ENCODE measurements around the gene GAGE13. TPM values are rescaled to one million over a fixed set of nuclear protein-coding genes. Genes with fewer than 3 reads are reported as not detected.
"Not testable (repeated sequence)": the region's sequence is repeated elsewhere in the genome, so short reads cannot be mapped to it uniquely, and the experiment has no call there.

GAGE13 gene
- total and polyA plus RNA-seq, 2 of the 8 experiments (the other 6 are each of a cell fraction or from before 2014, with no cell fraction given): not detected

- H2AK5ac ChIP-seq (ENCODE audit: low read depth, low read length); H4K20me1 ChIP-seq (replicated peaks in 1 of 2; ENCODE audit: control insufficient read depth in 1 of 2, insufficient read depth in 2 of 2, low read length in 2 of 2); H3K79me2 ChIP-seq (ENCODE audit: control insufficient read depth in 1 of 2, insufficient read depth in 2 of 2, low read length in 2 of 2); H3K27ac ChIP-seq (ENCODE audit: low read depth, low read length); H3K27me3 ChIP-seq (replicated peaks in 1 of 4; ENCODE audit: control insufficient read depth in 3 of 4, extremely low read depth in 1 of 4, insufficient read depth in 3 of 4, low read length in 3 of 4); H3K9me3 ChIP-seq (ENCODE audit: insufficient read depth in 2 of 2, low read depth in 1 of 2, low read length in 1 of 2); H3K14ac ChIP-seq (ENCODE audit: insufficient read length); H4K5ac ChIP-seq (ENCODE audit: insufficient read length, low read depth, low read length); H3K36me3 ChIP-seq (ENCODE audit: control insufficient read depth in 2 of 4, insufficient read depth in 4 of 4, low read length in 3 of 4); H3K79me1 ChIP-seq (ENCODE audit: low read depth, low read length); H3K4me2 ChIP-seq (ENCODE audit: insufficient read depth in 1 of 2, low read depth in 2 of 2, low read length in 2 of 2); H2AFZ ChIP-seq (ENCODE audit: low read length); FAIRE-seq; POLR2A ChIA-PET (ENCODE audit: partially characterized antibody); H3K56ac ChIP-seq (replicated peaks; ENCODE audit: insufficient read length, low read depth, low read length); H3K23me2 ChIP-seq (ENCODE audit: low read depth, low read length); H2BK12ac ChIP-seq (ENCODE audit: low read depth, low read length); H4K91ac ChIP-seq (replicated peaks; ENCODE audit: insufficient read length, low read length); H2BK20ac ChIP-seq (ENCODE audit: low read length); H3K23ac ChIP-seq (ENCODE audit: insufficient read length); H2BK5ac ChIP-seq (ENCODE audit: low read depth, low read length); DNase-seq (ENCODE audit: low read depth in 1 of 2, low spot score in 2 of 2); H3K4me3 ChIP-seq (ENCODE audit: extremely low read depth in 1 of 4, insufficient read depth in 2 of 4, low read depth in 3 of 4, low read length in 4 of 4); H3K9ac ChIP-seq (replicated peaks in 1 of 4; ENCODE audit: extremely low read depth in 1 of 4, low read depth in 3 of 4, low read length in 3 of 4); H3K18ac ChIP-seq (ENCODE audit: extremely low read depth, low read length); H2BK15ac ChIP-seq (ENCODE audit: low read length); H3K4ac ChIP-seq (replicated peaks; ENCODE audit: insufficient read length, low read depth, low read length); H4K8ac ChIP-seq (ENCODE audit: extremely low read depth, insufficient read depth, low read length); H2BK120ac ChIP-seq (replicated peaks; ENCODE audit: low read depth, low read length): not testable (repeated sequence)
- 95% methylated on average over 2 of the region's 2 CpGs; no CpG with 5 or more reads in 1 of the 2 experiments for WGBS, 2 experiments (ENCODE audit: extremely low coverage in 1 of 2, insufficient coverage in 1 of 2, insufficient read length in 1 of 2, insufficient replicate concordance in 2 of 2, low coverage in 1 of 2, low lambda C conversion rate in 2 of 2, missing lambda C conversion rate in 1 of 2)
- CTCF ChIA-PET (ENCODE audit: partially characterized antibody): interaction anchor here (1.0 to 1.7 kb wide), 2 partner anchors 11 to 16 kb away, joined by 3 to 5 read pairs; no protein-coding TSS in a partner anchor
- peaks cover 4 to 22% (median 13%) of the 10 kb centered on the region in 4 experiments for H3K4me1 ChIP-seq (replicated peaks in 1 of 4; ENCODE audit: control insufficient read depth in 3 of 4, insufficient read depth in 4 of 4, low read length in 3 of 4)
Measured at GRCh38 chrX:49307775-49308174, 23.6 kb upstream of the GAGE13 start.
